AG09309 (cell line): Measurements from ENCODE around the gene CCNG2.

ENCODE experiments used
- DNase-seq: peaks from one replicate; pipeline ENCODE4 v3.0.0-alpha.2; 2010; ENCODE audit warnings: low read depth
- H3K4me3 ChIP-seq: 2 replicates; pipeline ENCODE4 v1.5.1; 2011; ENCODE audit warnings: mild to moderate bottlenecking, low read depth, low read length, moderate library complexity; ENCODE audit not compliant: control insufficient read depth
- CTCF ChIP-seq: IDR thresholded peaks from 2 replicates; pipeline ENCODE4 v1.5.1; 2011; ENCODE audit warnings: mild to moderate bottlenecking, low read depth, low read length, inconsistent platforms; ENCODE audit not compliant: insufficient read depth, control insufficient read depth; ENCODE audit errors: missing control alignments

CCNG2 gene

GRCh38 chr4:77189412-77189811 is 32.4 kb downstream of the CCNG2 start:
- no peak overlapping the region for H3K4me3 ChIP-seq
- TF ChIP-seq CTCF: no peak
- DNase-seq: no peak

- no peak overlapping the region for H3K4me3 ChIP-seq
- no peak for DNase-seq
- no peak for TF ChIP-seq CTCF
Observed at GRCh38 chr4:77190053-77190452, 33.0 kb downstream of the CCNG2 start.

- no peak overlapping the region for H3K4me3 ChIP-seq
- DNase-seq: no peak
- TF ChIP-seq CTCF: no peak
Observed at GRCh38 chr4:77193046-77193445, 36.0 kb downstream of the CCNG2 start.

- no peak overlapping the region for H3K4me3 ChIP-seq
Observed at GRCh38 chr4:77193511-77194102, 36.6 kb downstream of the CCNG2 start.

GRCh38 chr4:77194366-77194765 is 37.4 kb downstream of the CCNG2 start:
- TF ChIP-seq CTCF: no peak
- no peak overlapping the region for H3K4me3 ChIP-seq
- no peak for DNase-seq

More at GRCh38 chr4:77193511-77194102, 36.6 kb downstream of the CCNG2 start:
- TF ChIP-seq CTCF: no peak
- DNase-seq: no peak

GRCh38 chr4:77194989-77195388 is 38.0 kb downstream of the CCNG2 start:
- no peak overlapping the region for H3K4me3 ChIP-seq
- DNase-seq: no peak
- TF ChIP-seq CTCF: no peak

- no peak overlapping the region for H3K4me3 ChIP-seq
- no peak for DNase-seq
- no peak for TF ChIP-seq CTCF
Observed at GRCh38 chr4:77196866-77197265, 39.9 kb downstream of the CCNG2 start.
